ENCODE results near the gene CELSR1.

CELSR1 gene

DNA sequence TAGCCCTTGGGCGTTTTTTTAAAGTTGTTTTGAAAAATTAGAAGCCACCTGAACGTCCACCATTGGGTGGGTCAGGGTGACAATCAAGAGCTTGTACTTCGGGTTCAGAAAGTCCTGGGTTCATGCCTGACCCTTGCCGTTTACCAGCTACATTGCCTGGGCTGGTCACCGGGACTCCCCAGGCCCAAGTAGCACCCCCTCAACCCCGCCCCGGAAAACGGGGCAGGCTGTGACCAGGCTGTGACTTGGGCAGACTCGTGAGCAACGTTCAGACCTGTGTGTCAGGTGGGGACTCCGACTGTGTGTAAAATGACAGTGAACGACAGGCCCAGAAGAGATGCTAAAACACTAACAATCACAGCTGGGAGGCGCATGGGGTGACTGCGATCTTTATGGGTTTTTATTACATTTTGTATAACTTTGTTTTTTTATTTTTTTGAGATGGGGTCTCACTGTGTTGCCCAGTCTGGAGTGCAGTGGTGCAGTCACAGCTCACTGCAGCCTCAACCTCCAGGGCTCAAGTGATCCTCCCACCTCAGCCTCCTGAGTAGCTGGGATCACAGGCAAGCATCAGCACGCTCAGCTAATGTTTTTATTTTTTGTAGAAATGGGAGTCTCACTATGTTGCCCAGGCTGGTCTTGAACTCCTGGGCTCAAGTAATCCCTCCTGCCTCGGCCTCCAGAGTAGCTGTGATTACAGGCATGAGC is 145.1 kb downstream of the CELSR1 start:
- no peak for DNase-seq

DNA sequence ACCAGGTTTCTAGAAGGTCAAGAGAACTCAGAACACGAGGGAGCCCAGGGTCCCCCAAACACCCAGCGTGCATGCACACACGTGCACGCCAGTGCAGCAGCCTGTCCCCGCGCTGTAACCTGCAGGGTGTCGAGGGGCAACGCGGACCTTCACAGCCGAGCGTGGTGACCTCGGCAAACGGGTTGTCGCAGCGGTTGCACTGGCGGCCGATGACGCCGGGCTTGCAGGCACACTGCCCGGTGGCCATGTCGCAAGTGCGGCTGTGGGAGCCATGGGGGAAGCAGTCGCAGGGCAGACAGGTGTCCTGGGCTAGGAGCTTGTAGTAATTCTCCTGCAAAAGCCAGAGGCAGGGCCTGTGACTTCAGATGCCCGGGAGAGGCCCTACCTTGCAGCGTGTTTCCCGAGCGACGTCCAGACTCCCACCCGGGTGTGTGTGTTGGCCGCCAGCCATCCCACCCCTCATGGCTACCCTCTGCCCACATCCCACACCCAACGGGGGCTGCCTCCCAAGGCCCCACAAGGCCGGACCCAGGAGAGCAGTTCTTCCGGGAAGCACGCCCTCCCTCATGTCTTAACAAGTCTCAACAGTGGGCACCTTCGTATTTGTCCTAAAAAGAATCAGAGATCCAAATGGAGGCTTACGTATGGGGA is 145.8 kb downstream of the CELSR1 start:
- DNase-seq, result no peak

DNA sequence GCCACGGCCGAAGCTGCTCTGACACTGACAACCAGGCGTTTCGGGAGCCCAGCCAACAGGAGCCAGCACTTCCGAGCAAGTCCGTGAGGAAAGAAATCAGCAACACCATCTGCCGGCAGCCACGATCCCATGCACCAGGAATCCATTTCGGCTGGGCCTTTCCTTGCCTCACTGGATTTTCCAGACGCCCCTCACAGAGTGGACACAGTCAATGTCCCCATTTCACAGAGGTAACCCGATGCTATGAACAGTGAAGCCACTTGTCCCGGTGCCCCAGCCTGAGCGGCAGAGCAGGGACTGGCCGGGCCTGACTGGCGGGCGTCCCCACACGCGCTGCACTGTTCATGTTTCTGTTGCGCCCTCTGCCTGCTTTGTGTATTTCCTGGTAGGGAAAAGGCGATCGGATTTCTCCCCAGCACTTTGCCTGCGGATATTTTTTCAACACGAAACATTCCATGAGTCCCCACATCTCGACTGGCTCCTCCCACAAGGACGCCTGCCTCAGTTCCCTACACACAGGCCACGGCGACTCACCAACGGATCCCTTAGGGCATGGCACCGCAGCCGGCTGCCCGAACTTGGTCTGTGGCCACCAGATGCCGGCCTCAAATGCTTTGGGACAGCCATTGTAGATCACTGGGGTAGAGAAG is 146.6 kb downstream of the CELSR1 start:
- DNase-seq, result no peak

DNA sequence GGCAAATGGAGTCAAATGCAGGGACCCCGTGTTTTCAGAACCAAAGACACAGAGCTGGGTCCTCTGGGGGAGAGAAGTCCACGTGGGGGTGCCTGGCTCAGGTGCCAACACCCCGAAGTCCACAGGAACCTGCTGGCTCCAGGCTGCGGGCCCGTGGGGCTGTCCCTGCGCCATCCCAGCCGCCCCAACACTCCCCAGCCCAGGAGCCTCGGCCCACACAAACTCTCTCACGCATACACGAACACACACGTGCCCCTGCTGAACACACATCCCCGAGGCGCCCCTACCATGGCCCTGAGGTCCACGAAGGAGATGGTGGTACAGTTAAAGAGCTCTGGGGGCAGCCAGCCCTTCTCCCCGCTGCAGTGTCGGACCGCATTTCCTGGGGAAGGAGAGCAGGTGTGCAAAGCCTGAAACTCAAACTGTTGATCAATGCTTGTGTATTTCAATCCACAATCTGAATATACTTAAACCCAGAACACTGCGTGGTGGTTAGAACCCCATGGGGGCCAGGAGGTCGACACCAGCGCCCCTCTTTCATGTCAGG is 147.2 kb downstream of the CELSR1 start:
- no peak for DNase-seq

DNA sequence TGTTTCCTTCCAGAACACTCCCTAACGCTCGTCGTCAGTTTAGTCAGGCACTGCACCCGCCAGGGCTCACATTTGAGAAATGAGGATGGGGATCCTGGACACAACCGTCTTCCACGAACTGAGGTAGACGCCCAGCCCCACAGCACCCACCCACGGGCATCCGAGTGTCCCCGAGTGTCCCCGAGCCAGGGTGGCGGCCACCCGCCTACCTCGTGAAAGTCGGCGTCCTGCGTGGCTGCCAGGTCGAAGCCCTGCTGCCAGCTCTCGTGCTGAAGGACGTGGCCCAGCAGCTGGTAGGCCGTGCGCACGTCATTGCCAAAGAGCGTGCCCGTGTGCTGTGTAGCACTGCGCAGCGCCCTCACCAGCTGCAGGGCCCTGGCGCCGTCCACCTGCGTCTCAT is 148.3 kb downstream of the CELSR1 start:
- no peak for DNase-seq

DNA sequence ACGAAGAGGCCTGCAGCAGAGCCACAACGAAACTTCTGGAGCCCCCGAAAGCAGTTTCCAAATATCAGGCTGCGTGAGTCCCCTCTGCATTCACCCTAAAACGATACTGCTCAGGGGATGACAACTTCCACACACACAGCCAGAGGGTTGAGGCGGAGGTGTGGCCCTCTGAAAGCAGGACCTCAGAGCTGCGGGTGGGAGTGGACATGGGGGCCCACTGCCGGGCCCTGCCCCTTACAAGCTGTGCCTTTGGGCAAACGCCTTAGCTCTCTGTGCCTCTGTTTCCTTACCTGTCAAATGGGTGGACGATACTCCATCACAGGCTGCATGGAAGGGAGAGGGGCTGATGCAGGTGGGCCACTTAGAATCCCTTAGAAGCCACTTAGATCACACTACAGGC is 148.8 kb downstream of the CELSR1 start:
- DNase-seq, result no peak

DNA sequence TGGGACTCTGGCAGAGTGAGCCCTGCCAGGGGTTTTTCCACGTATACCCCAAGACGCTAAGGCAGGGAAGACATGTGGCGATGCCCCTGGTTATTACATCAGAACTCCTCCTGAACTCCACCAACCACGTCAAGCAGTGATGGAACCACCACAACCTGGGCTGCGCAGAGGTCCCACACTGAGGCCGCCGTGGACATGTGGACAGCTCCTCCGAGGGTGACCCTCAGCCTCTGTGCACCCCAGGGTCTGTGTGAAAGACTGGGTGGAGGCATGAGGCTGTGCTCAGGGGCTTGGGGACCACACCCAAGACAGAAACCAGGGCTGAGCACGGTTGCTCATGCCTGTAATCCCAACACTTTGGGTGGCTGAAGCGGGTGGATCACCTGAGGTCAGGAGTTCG is 149.7 kb downstream of the CELSR1 start:
- no peak for DNase-seq

DNA sequence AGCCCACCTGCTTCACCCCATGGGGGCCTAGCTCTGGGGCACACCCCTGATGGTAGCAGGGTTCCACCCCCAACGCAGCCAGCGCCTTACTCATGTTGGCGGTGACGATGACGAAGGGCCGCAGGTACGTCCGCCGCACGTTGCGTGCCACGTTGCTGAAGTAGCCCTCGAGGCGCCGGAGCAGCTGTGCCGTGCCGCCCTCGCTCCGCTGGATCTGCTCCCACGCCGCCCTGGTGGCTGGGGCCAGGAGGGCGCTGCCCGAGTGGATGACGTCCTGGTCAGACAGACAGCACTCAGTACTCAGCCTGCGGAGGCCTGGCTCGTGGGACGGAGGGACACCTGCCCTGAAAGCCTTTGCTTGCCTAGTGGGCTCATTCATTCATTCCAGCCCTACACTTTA is 151.1 kb downstream of the CELSR1 start:
- no peak for DNase-seq

DNA sequence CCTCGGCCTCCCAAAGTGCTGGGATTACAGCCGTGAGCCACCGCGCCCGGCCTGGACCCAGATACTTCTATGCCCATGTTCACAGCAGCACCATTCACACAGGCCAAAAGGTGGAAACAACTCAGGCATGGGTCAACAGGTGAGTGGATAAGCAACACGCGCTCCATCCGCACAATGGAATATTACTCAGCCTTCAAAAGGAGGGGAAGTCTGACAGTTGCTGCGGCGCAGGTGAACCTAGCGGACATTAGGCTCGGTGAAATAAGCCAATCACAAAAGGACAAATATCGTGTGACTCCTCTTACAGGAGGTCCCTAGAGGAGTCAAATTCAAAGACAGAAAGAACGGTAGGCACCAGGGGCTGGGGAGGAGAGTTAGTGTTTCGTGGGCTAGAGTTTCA is 154.9 kb downstream of the CELSR1 start:
- DNase-seq, result no peak

DNA sequence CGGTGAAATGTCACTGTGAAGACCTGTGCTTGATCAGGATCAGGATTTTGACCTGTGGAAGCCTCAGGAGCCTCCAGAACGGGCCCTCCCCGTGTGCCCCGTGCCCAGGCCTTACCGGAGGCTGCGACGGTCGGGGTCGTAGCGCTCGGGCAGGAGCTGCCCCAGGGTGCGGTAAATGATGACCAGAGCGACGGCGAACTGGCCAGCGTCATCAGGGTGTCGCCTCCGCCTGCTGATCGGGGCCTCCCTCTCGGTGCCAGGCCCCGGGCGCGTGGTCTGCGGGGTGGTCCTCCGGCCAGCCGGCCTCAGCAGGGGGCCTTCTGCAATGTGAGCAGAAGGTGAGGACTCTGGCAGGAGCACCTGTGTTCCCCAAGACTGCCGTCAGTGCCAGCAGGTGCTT is 155.7 kb downstream of the CELSR1 start:
- no peak for DNase-seq

DNA sequence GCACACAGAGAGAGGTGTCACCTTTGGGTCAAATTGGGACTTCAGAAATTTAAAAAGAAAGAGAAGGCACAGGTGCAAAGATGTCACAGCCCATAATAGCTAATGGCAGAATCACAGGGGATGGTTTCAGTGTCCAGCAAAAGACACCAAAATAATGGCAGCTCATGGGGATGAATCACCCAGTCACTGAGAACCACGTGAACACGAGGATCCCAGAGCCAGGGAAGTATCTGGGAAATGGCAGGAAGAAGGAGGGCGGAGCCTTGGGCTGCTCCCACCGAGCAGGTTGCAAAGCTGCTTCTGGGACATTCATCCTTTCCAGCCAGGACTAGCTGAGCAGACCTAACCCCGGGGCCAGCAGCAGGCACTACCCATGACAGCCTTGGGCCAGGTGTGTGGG is 156.3 kb downstream of the CELSR1 start:
- DNase-seq, result no peak

DNA sequence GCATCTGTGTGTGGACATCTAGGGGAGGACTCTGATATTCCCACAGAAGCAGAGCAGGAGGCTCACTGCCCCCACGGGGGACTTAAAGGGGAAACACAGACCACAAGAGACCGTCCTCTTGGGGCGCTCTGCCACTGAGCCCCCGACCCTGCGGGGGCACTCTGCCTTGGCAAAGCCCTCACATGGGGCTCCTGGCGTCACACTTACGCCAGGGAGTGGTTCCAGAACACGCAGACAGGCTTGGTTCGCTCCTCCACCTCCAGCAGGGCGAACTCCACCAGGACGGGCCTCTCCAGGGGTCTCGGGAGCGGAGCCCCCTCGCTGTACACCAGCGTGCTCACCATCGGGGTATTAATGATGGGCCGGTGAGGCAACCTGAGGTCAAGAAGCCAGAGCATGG is 156.8 kb downstream of the CELSR1 start:
- DNase-seq, result no peak

DNA sequence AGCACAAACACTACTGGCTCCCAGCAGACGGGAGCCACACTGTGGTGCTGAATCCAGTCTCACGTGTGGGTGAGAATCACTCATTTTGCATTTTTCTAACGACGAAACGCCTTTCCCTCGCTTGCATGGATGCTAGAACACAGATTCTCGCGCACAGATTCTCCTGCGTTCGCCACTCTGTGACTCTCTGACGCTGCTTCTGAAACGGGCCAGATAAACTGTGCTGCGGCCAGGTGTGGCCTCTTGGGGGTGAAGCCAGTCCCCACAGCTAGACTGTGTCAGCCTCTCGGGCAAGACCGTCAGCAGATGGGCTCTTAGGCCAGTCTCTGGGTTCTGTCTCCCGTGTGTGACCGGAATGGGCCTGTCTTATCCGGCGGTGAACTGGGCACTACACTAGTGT is 157.4 kb downstream of the CELSR1 start:
- DNase-seq, result no peak

DNA sequence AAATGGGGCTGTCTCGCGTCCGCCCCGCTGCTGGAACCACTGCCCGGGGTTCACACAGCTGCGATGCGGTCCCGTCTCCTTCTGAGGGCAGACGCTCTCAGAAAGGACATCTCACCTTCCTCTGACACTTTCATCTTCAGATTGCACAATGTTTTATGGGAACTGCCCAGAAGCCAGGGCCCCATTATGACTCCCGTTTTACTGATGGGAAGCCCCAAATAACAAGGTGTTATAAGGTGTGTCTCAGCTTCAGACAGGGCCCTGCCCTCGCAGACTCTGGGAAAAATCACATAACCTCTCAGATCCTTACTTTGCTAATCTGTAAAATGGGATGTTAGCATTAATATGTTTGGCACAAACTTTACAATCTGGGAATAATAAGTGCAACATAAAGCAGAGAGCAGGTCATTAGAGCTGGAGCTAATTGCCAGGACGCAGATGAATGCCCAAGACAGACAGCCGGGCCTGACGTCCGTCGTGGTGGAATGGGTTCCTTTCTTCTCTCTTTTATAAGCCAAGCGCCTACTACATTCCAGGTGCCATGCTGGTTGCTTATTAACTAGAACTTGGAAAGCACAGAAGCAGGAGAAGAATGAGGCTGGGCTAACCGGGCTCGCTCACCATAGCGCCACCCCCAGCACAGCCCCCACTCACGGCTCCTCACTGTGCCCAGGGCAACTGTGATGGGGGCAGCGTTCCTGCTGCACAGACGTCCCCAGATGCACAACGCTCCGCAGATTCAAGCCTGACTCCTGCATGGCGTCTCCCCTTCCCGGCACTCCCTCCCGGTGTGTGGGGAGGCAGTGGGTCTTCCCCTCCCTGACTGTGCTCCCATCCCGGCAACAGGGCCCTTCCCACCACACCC is 158.1 kb downstream of the CELSR1 start:
- DNase-seq, result no peak

DNA sequence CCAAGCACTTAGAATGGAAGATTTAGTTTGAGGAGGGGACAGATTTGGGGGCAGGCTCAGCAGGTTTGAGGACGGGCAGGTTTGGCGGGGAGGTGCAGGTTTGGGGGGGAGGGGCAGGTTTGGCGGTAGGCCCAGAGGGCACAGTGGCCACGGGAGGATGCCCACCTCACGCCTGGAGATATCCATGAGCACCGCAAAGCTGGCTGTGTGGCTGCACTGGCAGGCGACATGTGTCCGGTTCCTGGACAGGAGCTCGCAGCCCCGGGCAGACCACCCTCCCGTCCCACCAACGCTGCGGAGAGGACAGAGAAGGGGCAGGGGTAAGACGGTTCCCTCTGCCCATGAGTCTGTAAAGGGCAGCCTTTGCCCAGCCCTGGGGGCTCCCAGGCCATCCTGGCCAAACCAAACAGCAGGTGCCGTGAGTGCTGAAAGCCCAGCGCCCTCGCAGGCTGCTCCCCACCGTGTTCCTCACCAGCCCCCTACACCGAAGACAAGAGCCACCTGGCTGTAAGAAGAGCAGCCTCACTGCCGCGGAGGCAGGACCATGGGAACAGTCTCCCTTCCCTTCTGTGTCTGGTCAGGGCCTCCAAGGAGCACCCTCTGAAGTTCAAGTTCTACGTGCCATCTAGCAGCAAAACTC is 158.9 kb downstream of the CELSR1 start:
- no peak for DNase-seq

DNA sequence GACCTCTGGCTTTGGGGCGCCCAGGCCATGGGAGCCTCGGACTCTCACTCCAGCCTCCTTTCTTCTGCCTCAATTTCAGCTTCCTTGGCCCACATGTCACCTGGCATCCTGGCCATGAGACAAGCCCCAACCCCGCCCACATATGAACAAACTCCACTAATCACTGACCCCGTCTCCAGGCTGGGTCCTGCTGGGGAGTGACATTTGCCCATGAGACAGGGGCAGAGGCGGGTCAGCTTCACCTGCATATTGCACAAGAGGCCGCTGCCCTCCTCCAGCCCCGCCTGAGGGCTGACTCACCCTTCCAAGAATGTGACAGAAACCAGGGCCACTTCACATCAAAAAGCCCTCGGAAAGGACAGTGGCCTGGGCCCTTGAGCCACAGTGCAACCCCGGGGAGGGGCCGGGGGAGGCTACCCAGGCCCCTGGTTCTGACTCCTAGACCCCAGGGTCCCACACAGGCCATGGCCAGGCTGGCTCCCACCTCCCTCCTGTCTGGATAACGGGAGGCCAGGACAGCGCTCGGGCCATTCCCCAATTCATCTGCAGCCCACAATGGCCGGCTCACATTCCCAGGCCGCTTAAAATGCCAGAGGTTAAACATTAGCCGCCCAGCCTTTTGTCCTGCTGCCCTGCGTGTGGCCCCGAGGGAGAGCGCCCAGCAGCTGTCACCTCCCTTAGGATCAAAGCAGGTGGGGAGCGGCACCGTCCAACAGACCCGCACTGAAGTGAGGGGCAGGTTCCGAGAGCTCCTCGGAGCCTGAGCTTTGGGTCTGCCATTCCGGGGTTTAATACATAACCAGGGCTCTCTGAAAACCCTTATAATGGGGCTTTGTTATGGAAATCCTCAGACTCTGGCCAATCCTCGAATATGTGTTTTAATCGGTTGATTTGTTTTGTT is 159.6 kb downstream of the CELSR1 start:
- DNase-seq, result no peak

DNA sequence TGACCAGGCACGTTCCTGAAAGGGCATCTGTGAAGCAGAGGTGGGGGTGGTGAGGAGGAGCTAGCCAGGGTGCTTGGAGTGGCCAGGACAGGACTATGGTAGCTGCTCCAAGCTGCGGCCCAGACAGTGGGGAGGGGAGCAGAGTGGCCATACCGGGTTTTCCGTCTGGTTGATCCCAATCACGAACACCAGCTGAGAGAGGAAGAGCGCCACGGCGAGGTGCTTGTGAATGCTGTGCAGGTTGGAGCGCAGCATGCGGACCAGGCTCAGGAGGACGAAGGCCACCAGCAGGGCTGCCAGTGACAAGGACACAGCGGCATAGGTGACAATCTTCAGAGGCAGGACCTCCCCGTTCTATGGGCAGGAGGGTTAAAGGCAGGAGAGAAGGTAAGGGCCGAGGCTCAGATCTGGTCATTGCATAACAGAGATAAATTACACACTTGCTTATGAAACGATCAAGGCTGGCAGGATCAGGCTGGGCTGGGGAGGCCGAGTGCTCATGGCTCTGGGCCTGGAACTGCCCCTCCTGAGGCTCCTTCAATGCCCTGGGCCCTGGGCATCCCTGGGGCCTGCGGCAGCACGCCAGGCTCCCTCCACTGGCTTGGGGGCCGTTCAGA is 160.4 kb downstream of the CELSR1 start:
- no peak for DNase-seq

DNA sequence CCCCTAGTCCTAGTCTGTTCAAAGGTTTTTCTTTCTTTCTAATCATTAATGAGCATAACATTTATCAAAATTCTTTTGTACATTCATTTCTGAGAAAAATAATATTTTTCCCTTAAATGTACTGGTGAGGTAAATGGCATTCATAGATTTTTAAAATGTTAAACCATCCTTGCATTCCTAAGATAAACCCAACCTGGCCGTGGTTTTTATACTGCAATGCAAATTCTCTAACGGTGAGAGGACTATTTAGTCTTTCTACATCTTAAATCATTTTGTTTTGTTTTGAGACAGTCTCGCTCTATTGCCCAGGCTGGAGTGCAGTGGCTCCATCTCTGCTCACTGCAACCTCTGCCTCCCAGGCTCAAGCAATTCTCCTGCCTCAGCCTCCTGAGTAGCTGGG is 161.3 kb downstream of the CELSR1 start:
- no peak for DNase-seq

DNA sequence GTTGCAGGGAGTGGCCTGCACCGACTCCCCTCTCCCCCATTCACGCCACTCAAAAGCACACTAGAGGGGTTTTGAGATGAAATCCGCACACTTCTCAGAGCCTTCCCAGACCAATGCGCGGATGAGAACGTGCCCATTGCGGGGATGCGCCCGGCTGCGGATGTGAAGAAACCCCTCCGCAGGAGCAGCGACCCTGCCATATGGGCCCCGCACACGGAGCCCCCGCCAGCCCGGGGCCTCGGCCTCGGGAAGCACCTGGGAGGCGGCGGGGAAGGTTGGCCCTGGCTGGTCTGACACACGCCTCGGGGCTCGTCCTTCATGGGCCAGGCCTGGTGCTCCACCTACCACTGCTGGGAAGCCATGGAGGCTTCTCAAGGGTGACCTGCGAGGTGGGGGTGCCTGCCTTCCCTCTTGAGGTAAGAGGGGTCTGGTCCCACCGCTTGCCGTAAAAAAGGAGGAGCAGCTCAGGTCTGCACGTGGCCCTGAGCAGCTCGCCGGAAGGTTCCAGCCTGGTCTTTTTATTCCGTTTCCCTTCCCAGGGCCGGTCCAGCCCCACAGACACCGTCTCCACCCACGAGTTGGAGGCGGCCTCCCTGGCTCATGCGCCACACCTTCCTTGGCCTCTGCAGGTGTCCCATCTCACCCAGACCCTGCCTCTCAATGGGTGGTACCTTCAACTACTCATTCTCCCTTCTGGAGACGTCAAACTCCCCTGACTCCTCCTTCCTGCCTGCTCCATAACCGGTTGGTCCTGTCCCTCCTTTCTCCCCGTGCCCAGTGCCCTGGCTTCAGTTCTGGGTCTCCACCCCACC is 162.6 kb downstream of the CELSR1 start:
- no peak for DNase-seq

All from NCI-H187 (cell line).